NCI-H2196 (cell line): ENCODE data around the gene FOXE1.

Experiments used
- DNase-seq: peaks from one replicate; lab custom pipeline; 2025; ENCODE audit not compliant: unreplicated experiment; lab: John Stamatoyannopoulos, UW

The FOXE1 gene

GRCh38 chr9:97864396-97864795 lies 11.4 kb downstream of the FOXE1 start:
- no peak for DNase-seq

DNA sequence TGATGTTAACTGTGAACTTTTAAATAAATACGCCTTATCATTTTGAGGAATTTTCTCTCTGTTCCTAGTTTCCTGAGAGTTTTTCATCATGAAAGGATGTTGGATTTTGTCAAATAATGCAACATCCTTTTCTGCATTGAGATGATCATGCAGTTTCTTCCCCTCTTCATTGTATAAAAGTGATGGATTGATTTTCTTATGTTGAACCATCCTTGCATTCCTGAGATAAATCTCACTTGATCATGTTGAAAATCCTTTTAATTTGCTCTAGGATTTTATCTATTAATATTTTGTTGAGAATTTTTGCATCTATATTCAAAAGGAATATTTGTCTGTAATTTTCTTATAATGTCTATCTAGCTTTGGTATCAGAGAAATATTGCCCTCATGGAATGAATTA lies 13.3 kb downstream of the FOXE1 start:
- DNase-seq = no peak

DNA sequence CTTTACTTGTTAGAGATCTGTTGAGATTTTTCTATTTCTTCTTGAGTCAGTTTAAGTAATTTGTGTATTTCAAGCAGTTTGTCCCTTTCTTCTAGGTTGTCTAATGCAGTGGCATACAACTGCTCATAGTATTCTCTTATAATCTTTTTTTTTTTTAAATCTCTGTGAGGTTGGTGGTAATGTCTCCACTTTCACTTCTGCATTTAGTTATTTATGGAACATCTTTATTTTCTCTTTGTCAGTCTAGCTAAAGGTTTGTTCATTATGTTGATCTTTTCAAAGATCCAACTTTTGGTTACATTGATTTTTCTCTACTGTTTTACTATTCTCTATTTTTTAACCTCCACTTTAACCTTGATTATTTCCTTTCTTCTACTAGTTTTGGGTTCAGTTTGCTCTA lies 13.8 kb downstream of the FOXE1 start:
- DNase-seq = no peak

GRCh38 chr9:97868859-97869258 lies 15.8 kb downstream of the FOXE1 start:
- DNase-seq = no peak

DNA sequence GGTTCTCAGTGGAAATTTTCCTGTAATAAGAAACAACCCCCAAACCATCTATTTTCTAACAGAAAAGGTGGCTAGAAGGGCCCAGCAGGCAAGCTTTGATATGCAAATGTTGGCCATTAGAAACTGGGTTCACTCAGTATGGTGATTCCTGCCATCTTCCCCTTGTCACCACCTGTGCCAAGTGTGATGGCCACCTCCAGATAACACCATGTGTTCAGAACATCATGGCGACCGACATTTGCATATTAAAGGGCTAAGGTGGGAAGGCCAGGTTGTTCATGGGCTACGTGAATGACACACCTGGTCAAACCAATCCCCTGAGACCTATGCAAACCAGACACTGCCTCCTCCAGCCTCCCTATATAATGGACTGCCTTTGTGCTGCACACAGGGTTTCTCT lies 20.4 kb downstream of the FOXE1 start:
- DNase-seq = no peak

DNA sequence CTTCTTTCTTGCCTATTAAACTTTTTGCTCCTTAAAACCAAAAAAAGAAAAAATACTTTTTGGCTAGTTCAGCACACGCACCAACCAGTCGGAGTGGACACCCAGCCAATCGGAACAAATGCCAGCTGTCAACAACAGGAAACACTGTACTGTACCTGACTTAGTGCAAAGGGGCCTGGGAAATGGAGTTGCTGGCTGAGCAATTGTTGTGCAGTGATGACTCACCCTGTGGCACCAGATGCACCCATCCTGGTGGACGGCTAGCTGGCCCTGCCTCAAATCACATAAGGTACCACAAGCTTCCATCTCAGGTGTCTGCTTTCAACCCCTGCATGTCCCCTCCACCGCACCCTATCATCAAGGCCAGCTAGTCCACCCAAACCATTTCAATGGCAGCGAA lies 20.9 kb downstream of the FOXE1 start:
- no peak for DNase-seq

DNA sequence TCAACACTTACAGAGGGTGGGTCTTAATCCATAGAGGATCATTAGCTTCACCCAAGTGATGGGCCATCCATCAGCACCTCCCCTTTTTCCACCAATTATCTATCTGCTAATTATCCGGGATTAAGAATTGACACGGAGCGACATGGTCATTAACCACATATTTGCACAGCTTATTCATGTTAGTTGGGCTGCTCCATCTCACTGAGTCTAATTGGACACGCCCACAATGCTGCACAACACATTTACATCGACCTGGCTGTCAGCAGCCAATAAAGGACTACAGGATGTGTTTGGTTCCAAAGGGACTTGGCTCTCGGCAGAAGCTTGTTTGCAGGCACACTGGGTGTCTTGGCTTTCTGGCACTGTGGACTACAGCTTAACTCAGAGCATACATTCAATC lies 21.6 kb downstream of the FOXE1 start:
- DNase-seq = no peak

DNA sequence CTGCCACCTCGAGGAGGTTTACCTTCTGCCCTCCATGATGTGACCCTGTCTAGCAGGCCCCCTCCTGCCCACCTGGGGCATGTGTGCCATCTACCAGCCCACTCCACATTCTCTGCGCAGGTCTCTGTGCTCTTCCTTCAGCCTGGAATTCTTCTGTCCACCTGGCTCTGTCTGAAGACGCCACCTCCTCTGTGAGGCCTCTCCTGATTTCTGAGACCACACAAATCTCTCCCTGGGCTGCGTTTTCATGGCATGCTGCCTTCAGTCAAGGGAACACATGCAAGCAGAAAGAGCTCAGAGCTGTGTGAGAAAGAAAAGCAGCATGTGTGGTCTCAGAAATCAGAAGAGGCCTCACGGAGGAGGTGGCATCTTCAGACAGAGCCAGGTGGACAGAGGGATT lies 22.1 kb downstream of the FOXE1 start:
- no peak for DNase-seq

GRCh38 chr9:97876061-97876460 lies 23.0 kb downstream of the FOXE1 start:
- DNase-seq = no peak

DNA sequence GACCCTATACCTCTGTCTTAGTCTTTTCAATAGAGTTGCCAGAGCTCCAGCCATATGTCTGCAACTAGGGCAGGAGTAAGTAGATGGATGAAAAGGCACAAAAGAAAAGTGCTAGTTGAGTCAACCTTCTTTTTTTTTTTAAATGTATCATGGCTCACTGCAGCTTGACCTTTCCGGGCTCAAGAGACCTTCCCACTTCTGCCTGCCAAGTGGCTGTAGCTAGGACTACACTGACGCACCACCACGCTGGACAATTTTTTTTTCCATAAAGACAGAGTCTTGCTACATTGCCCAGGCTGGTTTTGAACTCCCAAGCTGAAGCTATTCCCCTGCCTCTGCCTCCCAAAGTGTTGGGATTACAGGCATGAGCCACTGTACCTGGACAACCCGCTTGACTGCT lies 27.3 kb downstream of the FOXE1 start:
- DNase-seq = no peak

GRCh38 chr9:97889941-97890887 lies 37.2 kb downstream of the FOXE1 start:
- DNase-seq = no peak

DNA sequence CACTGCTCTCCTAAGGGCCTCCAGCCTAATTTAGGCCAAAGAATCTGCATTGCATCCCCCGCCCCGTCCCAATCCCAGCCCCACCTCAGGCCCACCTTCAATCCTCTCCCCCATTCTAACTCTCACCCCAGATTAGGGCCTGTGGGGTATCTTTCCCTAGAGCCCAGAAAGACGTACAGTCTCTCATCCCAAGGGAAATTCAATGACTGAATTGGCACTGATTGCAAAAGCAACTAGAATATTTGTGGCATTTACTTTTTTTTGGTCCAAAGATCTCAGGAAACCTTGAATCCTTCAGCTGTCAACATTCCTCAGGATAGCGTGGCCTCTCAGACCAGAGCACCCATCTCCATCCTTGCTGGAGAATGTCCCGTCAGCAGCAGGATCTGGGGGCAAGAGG lies 38.7 kb downstream of the FOXE1 start:
- DNase-seq = no peak

DNA sequence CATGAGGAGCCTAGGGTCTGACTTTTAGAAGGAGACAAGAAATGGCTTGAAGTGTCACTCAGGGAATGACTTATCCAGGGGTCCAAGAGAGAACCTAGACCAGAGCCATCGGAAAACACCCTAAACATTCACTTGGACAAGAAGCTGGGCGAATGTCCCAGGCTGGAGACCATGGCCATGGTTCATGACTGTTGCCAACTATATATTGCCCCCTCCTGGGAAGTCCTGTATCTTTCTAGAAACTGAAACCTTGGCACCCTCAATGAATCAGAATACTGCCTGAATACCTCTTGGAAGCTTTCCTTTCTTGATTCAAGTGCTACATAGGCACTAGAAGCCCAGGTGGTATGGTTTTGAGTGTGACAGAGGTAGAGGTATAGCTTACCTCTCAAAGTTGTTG lies 39.4 kb downstream of the FOXE1 start:
- DNase-seq = no peak

DNA sequence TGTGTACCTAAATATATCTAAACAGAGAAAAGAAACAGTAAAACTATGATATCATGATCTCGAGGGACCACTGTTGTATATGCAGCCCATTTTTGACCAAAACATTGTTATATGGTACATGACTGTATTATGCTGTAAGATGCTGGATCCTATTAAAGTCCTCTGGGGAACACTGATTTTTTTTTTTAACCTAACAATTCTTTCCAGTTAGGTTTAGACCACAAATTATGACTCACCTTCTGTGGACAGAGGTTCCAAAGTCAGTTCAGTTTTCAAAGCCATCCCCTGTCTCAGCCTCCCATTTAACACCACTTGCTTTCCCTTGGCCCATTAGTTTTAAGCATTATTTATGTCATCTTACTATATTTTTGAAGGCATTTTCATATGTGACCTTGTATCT lies 42.2 kb downstream of the FOXE1 start:
- DNase-seq = no peak

DNA sequence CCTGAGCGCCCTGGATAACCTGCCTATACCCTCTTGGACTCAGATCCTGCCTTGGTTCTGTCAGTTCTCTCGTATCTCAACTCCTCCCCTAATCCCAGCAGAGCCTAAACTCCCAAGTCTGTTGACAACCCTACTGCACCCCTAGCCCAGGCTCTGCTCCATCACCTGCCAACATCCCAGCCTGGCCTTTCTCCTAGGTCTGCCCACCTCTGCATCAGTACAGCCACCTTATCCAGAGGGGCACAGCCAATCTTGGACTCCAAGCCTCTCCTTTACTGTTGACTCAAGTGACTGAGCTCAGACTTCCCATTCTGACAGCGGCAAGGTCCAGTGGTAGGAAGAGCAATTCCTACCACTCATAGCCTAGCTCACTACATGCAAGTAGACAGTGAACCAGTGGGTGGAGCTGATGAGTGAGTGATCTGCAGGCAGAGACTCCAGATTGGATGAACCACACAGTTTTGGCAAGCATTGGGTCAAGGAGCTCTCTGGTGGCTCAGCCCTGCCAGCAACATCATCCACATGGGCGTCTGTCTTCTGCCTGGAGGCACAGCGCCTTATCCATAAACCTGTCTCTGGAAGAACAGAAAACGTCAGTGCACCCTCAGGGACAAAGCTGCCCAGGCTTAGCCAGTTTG lies 42.8 kb downstream of the FOXE1 start:
- no peak for DNase-seq

GRCh38 chr9:97900103-97900737 lies 47.2 kb downstream of the FOXE1 start:
- no peak for DNase-seq

DNA sequence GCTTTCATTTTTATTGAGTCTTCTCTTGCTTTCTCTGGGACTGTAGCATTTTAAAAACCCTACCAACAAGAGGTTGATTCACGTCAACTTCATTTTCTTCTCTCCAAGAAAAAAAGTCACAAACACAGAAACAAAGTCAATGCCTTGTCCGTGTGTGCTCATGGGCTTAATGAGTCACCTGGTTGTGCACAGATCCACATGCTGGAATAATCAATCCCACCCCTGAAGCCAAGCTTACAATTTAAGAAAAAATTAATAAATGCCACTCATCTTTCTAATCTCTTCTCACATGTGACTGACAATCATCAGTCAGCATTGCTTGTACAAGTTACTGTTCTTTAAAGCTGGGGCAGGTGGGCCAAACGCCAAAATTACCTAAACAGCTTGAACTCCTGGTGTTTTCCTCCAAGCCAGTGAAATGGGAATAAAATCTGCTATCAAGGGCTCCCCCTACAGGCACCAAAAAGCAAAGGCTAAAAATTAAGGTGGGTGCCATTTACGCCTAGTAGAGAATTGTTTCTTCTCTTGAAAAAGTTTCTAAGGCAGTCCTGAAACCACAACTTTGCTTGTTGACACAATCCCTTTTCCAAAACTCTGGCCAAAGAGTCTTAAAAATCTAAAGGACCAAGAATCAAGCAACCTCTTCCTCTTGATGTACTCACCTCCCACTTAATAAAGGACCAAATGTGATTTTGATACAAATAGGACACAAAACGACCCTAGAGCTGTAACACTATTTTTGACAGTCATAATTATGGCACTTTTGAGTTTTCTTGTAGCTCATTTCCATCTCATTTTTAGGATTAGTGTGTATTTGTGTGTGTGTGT lies 47.9 kb downstream of the FOXE1 start:
- DNase-seq = peak; percentile 39

DNA sequence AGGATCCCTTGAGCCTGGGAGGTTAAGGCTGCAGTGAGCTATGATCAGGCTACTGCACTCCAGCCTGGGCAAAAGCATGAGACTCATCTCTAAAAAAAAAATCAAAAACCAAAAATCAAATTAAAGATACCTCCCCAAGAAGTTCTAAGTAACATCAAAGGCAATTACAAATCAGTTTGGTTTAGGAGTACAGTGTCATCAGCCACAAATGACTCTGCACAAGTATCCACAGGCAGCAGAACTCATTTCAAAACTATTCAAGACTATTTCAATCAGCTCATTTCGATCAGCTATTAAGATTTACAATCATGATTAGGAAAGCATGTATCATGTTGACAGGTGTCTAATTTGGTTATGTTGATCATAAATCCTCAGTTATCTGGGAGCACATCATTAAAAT lies 50.2 kb downstream of the FOXE1 start:
- DNase-seq = no peak

DNA sequence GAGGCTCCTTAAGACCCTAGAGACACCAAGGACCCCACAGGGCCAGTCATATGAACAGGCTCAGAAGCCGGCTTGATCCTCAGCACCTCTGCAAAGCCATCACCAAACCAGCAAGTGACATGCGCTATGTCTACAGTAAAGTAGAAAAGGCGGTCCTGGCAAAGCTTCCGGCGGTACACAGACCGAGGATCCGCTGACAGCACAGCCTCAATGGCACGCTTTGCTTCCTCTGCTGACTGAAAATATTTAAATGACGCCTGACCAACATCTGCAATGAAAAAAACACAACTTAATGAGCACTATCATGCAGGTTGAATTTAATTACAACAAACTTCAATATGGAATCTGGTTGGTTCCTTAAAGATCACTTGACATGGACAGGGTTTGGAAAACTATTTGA lies 51.7 kb downstream of the FOXE1 start:
- DNase-seq = no peak

- no peak for DNase-seq
These were observed 52.2 kb downstream of the FOXE1 start for GRCh38 chr9:97905228-97905627.
